Osteoblast (primary cell): ENCODE results near the gene GPR55. TPM values are rescaled to one million over a fixed set of nuclear protein-coding genes. Genes with fewer than 3 reads are reported as not detected.

Experiments used
- DNase-seq: peaks from one replicate; pipeline ENCODE4 v3.0.0; 2011; ENCODE audit warnings: low spot score, mixed read lengths; ENCODE audit not compliant: insufficient read length; ENCODE audit errors: missing footprints
- H2AFZ ChIP-seq: 2 replicates; pipeline ENCODE4 v1.6.0; 2011; ENCODE audit warnings: mild to moderate bottlenecking, low read length
- H3K27ac ChIP-seq: 2 replicates; pipeline ENCODE4 v1.5.1; 2011; ENCODE audit warnings: mild to moderate bottlenecking, low read depth, low read length, moderate library complexity
- H3K27me3 ChIP-seq: 2 replicates; pipeline ENCODE4 v1.6.0; 2012; ENCODE audit warnings: mild to moderate bottlenecking, control low read depth, inconsistent platforms, low read length, moderate library complexity; ENCODE audit not compliant: insufficient read depth
- H3K36me3 ChIP-seq: 2 replicates; pipeline ENCODE4 v1.5.1; 2011; ENCODE audit warnings: mild to moderate bottlenecking, low read length, control low read depth, moderate library complexity; ENCODE audit not compliant: insufficient read depth
- H3K4me1 ChIP-seq: 2 replicates; pipeline ENCODE4 v1.5.1; 2011; ENCODE audit warnings: mild to moderate bottlenecking, low read length, control low read depth, moderate library complexity; ENCODE audit not compliant: insufficient read depth
- H3K4me2 ChIP-seq: 2 replicates; pipeline ENCODE4 v1.6.0; 2011; ENCODE audit warnings: mild to moderate bottlenecking, low read length; ENCODE audit not compliant: insufficient read depth
- H3K4me3 ChIP-seq: fragments of 200-600 bp; sonication (generic); 3 replicates; pipeline ENCODE4 v1.5.1; 2012; ENCODE audit warnings: mild to moderate bottlenecking, low read length, inconsistent platforms; ENCODE audit not compliant: insufficient read depth
- H3K79me2 ChIP-seq: 2 replicates; pipeline ENCODE4 v1.6.0; 2012; ENCODE audit warnings: mild to moderate bottlenecking, low read length, control low read depth, inconsistent platforms; ENCODE audit not compliant: insufficient read depth
- H3K9me3 ChIP-seq: 2 replicates; pipeline ENCODE4 v1.5.1; 2011; ENCODE audit warnings: low read depth, low read length, control low read depth
- H4K20me1 ChIP-seq: 2 replicates; pipeline ENCODE4 v1.6.0; 2012; ENCODE audit warnings: mild to moderate bottlenecking, low read length, control low read depth; ENCODE audit not compliant: insufficient read depth
- total RNA-seq: library from RNA; depleted of rRNA; stranded (reverse); fragments of >200 nt; gene quantifications from 2 replicates; pipeline ENCODE4 v1.2.3, GENCODE V29; 2012
- TF ChIP-seq, protein P1 (sequence below): IDR thresholded peaks from 2 replicates; pipeline ENCODE4 v1.5.1; 2011; ENCODE audit warnings: mild to moderate bottlenecking, low read depth, low read length, moderate library complexity; ENCODE audit errors: extremely low read depth

The GPR55 gene
- total RNA-seq, 1 donor, result not detected

DNA sequence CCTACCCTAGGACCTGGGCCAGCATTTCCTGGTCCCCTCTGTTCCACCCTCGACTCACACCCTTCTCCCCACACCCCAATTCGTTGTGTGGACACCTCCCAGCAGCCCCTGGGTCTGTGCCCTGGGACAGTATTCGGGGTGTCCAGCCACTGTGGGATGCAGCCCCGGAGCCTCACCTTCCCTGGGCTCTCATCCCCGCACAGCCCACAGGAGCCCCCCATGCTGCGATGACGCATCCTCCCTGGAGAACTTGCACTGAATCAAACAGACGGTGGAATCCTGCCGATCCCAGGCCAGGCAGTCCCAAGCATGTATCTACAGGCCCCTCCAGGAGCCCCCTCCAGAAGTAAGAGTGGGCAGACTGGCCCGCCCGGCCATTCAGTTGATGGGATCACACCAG, 50.6 kb downstream of the GPR55 start:
- Histone ChIP-seq H3K4me2 (no peak overlapping the region), H3K36me3 (no peaks in the 10 kb centered on the region), H4K20me1 (peaks cover 3% of the 10 kb centered on the region), H3K4me1 (no peaks in the 10 kb centered on the region), H3K27me3 (no peaks in the 10 kb centered on the region), H3K79me2 (no peaks in the 10 kb centered on the region), H3K4me3 (no peak overlapping the region), H3K9me3 (no peaks in the 10 kb centered on the region), H2AFZ (no peak overlapping the region), H3K27ac (no peak overlapping the region)
- TF ChIP-seq, protein P1, sequence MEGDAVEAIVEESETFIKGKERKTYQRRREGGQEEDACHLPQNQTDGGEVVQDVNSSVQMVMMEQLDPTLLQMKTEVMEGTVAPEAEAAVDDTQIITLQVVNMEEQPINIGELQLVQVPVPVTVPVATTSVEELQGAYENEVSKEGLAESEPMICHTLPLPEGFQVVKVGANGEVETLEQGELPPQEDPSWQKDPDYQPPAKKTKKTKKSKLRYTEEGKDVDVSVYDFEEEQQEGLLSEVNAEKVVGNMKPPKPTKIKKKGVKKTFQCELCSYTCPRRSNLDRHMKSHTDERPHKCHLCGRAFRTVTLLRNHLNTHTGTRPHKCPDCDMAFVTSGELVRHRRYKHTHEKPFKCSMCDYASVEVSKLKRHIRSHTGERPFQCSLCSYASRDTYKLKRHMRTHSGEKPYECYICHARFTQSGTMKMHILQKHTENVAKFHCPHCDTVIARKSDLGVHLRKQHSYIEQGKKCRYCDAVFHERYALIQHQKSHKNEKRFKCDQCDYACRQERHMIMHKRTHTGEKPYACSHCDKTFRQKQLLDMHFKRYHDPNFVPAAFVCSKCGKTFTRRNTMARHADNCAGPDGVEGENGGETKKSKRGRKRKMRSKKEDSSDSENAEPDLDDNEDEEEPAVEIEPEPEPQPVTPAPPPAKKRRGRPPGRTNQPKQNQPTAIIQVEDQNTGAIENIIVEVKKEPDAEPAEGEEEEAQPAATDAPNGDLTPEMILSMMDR, result no peak
- DNase-seq, result peak; percentile 15

DNA sequence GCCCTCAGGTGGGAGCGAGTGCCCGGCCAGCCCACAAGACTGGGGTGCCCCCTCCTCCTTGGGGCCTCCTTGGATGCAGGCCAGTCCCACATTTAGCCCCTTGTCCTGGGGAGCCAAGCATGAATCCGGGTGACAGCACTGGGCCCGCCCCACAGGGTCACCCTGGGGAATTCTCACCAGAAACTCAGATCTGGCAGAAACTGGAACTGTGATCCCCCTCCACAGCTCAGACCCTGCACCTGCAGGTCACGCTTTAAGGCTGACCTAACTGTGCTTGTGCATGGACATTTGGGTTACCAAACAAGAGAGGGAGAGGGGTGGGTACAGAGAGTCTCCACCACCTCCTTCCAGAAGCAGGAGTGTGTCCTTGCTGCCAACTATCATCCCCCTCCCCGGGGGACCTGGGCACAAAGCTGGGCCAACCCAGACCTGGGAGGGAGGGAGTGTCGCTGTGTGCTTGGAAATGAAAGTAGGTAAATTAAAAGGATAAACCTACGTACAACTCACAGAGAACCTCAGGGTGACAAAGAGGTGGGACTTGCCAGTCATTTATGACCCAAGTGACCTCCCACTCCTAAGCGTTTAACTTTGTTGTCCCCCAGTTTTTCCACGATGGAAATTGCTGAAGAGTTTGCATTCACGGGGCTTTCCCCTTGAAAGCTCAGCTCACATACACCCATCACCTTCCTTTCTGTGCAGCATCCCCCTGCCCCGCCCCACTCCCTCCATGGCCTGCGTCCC, 51.2 kb downstream of the GPR55 start:
- Histone ChIP-seq H3K9me3 (no peaks in the 10 kb centered on the region), H2AFZ (no peak overlapping the region), H3K4me3 (no peak overlapping the region), H3K27me3 (no peaks in the 10 kb centered on the region), H3K4me1 (no peaks in the 10 kb centered on the region), H3K27ac (no peak overlapping the region), H4K20me1 (peaks cover 5% of the 10 kb centered on the region), H3K4me2 (no peak overlapping the region), H3K79me2 (no peaks in the 10 kb centered on the region), H3K36me3 (no peaks in the 10 kb centered on the region)
- TF ChIP-seq, protein P1, result no peak
- DNase-seq, result peak; percentile 80

DNA sequence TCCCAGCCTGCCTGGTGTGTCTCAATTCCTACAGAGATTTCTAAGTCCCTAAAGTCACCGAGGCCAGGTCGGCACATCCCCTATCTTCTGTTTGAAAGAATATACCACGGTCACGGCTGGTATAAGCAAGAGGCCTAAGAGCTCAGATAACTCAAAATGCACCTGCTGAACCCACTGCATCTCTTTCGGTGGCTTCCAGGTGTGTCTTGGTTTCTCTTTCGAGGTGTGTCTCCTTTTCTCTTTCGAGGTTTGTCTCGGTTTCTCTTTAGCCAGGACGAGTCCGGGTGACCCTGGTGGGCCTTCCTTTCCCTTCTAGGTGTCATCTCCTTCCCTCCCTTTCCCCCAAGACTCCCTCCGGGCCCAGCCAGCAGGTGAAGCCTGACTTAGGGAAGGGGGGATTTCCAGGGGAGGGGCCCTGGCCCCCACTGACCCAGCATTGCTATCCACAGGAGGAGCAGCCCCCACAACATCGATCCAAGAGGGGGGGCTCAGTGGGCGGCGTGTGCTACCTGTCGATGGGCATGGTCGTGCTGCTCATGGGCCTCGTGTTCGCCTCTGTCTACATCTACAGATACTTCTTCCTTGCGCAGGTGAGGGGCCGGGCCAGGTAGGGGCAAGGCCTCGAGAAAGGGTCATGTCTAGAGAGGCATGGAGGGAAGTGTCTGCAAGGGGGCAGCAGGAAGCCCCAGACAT, 51.9 kb downstream of the GPR55 start:
- H3K9me3 ChIP-seq, result no peaks in the 10 kb centered on the region
- H3K4me2 ChIP-seq, result no peak overlapping the region
- DNase-seq, result peak; percentile 37
- H3K79me2 ChIP-seq, result no peaks in the 10 kb centered on the region
- H2AFZ ChIP-seq, result no peak overlapping the region
- no peaks in the 10 kb centered on the region for H3K4me1 ChIP-seq
- no peaks in the 10 kb centered on the region for H3K36me3 ChIP-seq
- H3K27me3 ChIP-seq, result no peaks in the 10 kb centered on the region
- no peak overlapping the region for H3K27ac ChIP-seq
- H3K4me3 ChIP-seq, result no peak overlapping the region
- peaks cover 7% of the 10 kb centered on the region for H4K20me1 ChIP-seq
- TF ChIP-seq, protein P1, result no peak
